Activated naive CD8-positive, alpha-beta T cell treated with anti-CD3 and anti-CD28 coated beads, Interleukin-2, amount 50 U/mL, for 24 hours (primary cell): Measurements from ENCODE around the gene IL25.

Experiments
- ATAC-seq: fragments of 150-1000 bp; cut with Tn5 transposase; one replicate; pipeline ENCODE4 v1.10.0; 2021
- DNase-seq: peaks from one replicate; pipeline ENCODE4 v3.0.0; 2021
- H3K27ac Mint-ChIP-seq: one replicate; pipeline ENCODE4 v1.8.0; 2021; ENCODE audit warnings: mild to moderate bottlenecking, mixed read lengths
- H3K27me3 Mint-ChIP-seq: one replicate; pipeline ENCODE4 v1.8.0; 2021; ENCODE audit warnings: mixed read lengths
- H3K36me3 Mint-ChIP-seq: one replicate; pipeline ENCODE4 v1.8.0; 2021; ENCODE audit warnings: low read depth, mixed read lengths
- H3K4me1 Mint-ChIP-seq: one replicate; pipeline ENCODE4 v1.8.0; 2021; ENCODE audit warnings: mixed read lengths
- H3K4me3 Mint-ChIP-seq: one replicate; pipeline ENCODE4 v1.8.0; 2021; ENCODE audit warnings: mild to moderate bottlenecking, moderate library complexity, mixed read lengths
- H3K9me3 Mint-ChIP-seq: one replicate; pipeline ENCODE4 v1.8.0; 2021; ENCODE audit warnings: mixed read lengths

IL25 gene

DNA sequence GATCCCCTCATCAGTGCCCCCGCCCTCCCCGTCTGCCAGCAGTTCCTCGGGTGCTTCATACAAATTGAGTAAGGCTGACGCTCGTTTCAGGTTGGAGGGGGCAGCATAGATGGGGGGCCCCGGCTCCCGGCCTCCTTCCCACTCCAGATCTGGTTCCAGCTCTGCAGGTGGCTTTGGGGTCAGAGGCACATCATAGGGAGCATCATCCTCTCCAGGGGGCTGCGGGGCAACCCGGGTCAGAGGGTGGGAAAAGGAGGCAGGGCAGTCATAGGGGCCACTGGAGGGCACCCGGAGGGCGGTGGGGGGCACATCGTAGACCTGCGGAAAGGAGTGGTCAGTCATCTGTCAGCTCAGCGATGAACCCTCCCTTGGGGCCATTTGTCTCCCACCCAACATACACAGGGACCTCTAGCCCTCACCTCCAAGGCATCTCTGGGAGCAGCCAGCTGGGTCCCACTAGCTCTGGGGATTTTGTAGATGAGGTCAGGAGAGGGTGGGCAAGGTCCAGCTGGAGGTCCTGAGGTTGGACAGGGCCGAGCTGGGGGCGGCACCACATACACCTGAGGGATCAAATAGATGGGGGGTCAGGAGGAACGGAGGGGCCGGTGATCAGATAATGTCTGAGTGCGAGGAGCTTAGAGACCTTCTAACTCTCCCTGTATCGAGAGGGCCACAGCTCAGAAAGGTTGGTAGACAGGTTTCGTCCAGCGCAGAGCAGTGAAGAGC is 12.7 kb upstream of the IL25 start:
- Mint-ChIP-seq H3K9me3 (no peaks in the 10 kb centered on the region), H3K27me3 (peaks cover 12% of the 10 kb centered on the region), H3K36me3 (no peaks in the 10 kb centered on the region), H3K27ac (no peak overlapping the region), H3K4me3 (no peak overlapping the region), H3K4me1 (peaks cover under 1% of the 10 kb centered on the region)
- ATAC-seq (no peak), DNase-seq (no peak)

DNA sequence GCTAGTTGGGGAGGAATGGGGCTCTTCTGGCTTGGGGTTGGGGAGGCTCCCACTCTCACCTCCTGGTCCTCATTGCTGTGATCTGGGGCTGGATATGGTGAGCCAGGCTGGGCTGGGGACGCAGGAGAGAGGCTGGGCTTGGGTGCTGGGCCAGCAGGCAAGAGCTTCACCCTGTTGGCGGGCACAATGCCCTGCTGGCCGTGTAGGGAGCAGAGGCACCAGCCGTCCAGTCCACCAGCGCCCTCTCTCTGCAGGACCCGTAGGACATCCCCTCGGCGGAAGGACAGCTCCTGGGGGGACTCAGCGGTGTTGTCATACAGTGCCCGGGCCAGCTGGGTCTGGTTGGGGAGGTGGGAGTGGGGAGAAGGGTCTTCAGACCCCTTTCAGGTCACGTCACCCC is 12.1 kb upstream of the IL25 start:
- ATAC-seq (no peak), DNase-seq (no peak)
- H3K4me1 Mint-ChIP-seq: peaks cover 2% of the 10 kb centered on the region
- H3K27ac Mint-ChIP-seq: no peak overlapping the region
- peaks cover 13% of the 10 kb centered on the region for H3K27me3 Mint-ChIP-seq
- no peaks in the 10 kb centered on the region for H3K9me3 Mint-ChIP-seq
- H3K4me3 Mint-ChIP-seq: no peak overlapping the region
- H3K36me3 Mint-ChIP-seq: no peaks in the 10 kb centered on the region

DNA sequence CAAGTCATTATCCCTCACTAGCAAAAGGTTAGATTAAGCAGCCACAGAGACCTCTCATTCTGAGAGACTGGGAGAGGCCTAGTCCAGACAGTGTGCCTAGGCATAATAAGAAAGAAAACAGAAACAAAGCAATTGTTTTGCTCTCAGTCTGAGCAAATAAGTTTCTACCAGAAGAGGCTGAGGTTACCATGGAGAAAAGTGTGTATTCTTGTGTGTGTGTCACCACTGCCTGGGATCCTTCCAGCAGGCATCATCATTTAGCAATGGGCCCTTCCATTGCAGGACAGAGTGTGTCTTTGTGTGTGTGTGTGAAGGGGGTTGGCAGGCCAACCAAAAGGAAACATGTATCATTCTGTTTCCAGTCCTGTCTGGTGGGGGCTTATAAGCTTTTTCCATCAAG is 11.3 kb upstream of the IL25 start:
- no peak overlapping the region for H3K27ac Mint-ChIP-seq
- peaks cover 13% of the 10 kb centered on the region for H3K27me3 Mint-ChIP-seq
- ATAC-seq (peak; percentile 47), DNase-seq (no peak)
- no peaks in the 10 kb centered on the region for H3K36me3 Mint-ChIP-seq
- no peaks in the 10 kb centered on the region for H3K9me3 Mint-ChIP-seq
- peaks cover 2% of the 10 kb centered on the region for H3K4me1 Mint-ChIP-seq
- no peak overlapping the region for H3K4me3 Mint-ChIP-seq

DNA sequence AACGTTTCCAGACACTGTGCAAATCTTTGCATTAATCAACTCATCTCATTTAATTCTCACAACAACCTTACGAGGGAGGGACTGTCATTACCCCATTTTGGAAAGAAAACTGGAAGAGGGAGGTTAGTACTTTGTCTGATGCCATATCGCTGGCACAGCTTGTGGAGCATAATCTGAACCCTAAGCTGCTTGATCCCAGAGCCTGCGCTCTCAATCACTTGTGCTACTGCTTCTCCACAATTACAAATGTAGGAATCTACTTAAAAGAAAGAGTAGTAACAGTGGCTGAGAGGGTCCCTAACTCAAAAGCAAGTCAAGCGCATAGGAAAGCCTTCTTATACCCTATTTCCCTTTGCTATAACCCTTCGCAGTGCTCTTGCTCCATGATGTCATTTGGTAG is 10.8 kb upstream of the IL25 start:
- Mint-ChIP-seq H3K27me3 (peaks cover 17% of the 10 kb centered on the region), H3K36me3 (no peaks in the 10 kb centered on the region)
- no peak for ATAC-seq

DNA sequence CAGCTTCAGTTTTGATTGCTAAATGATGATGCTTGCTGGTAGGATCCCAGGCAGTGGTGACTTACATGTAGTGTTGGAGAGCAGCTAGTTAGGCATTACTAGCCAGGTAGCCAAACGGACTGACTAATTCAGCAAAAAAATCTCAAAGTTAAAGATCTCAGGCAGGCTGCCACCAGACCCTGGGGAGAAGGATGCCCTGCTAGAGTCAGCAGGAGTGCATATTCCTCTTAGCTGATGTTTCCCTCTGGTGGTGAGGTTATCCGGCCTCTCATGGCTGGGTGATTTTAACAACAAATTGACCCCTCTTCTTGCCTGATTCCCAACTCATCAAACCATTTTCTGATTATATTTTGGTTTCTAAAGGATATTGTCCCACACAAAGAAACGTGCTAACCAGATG is 10.4 kb upstream of the IL25 start:
- no peak for DNase-seq

More for the DNA sequence above, 10.8 kb upstream of the IL25 start:
- no peaks in the 10 kb centered on the region for H3K9me3 Mint-ChIP-seq
- H3K27ac Mint-ChIP-seq: no peak overlapping the region
- no peak overlapping the region for H3K4me3 Mint-ChIP-seq
- H3K4me1 Mint-ChIP-seq: peaks cover 2% of the 10 kb centered on the region
- DNase-seq: no peak

DNA sequence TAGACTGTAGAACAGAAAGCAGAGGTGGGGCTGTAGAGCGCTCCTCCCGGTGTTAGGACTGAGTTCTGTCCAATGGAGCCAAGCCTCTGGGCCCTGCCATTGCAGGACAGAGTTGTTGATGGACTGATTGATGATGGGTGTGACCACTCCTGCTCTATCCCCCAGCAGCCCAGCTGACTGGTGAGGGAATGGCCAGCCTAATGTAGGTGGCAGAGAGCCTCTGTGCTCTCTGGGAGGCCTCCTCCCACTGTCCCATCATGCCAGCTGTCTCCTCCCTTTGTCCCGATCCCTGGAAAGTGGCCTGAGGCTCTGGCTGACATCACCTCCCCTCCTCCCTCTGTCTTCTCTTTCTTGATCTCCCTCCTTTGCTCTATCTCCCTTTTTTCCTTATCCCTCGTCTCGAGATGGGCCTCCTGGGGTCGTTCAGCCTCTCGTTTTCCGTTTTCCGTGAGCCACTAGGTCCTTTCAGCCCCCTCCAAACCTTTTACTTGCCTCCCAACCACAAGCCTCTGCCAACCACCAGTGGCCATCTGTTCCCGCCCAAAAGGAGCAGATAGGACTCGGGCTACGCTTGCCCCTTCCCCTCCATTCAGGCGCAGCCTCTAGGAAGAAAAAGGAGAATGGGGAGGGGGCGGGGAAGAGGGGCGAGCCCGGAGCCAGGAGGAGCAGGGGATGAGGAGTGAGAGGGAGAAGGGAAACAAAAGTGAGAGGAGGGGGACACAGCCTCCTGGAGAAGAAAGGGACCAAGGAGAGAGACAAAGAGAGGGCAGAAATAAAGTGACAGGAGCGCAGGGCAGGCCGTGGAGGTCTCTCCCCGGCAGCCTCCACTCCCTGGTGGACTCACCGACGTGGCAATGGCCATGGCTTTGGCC is 8.2 kb upstream of the IL25 start:
- Mint-ChIP-seq H3K4me3 (no peak overlapping the region), H3K27ac (no peak overlapping the region), H3K9me3 (no peaks in the 10 kb centered on the region), H3K4me1 (peaks cover 2% of the 10 kb centered on the region), H3K27me3 (peaks cover 28% of the 10 kb centered on the region), H3K36me3 (no peaks in the 10 kb centered on the region)
- no peak for DNase-seq
- no peak for ATAC-seq

More for the DNA sequence above, 10.4 kb upstream of the IL25 start:
- Mint-ChIP-seq H3K4me3 (no peak overlapping the region), H3K4me1 (peaks cover 2% of the 10 kb centered on the region), H3K27me3 (peaks cover 22% of the 10 kb centered on the region), H3K9me3 (no peaks in the 10 kb centered on the region), H3K27ac (no peak overlapping the region), H3K36me3 (no peaks in the 10 kb centered on the region)
- ATAC-seq: no peak

DNA sequence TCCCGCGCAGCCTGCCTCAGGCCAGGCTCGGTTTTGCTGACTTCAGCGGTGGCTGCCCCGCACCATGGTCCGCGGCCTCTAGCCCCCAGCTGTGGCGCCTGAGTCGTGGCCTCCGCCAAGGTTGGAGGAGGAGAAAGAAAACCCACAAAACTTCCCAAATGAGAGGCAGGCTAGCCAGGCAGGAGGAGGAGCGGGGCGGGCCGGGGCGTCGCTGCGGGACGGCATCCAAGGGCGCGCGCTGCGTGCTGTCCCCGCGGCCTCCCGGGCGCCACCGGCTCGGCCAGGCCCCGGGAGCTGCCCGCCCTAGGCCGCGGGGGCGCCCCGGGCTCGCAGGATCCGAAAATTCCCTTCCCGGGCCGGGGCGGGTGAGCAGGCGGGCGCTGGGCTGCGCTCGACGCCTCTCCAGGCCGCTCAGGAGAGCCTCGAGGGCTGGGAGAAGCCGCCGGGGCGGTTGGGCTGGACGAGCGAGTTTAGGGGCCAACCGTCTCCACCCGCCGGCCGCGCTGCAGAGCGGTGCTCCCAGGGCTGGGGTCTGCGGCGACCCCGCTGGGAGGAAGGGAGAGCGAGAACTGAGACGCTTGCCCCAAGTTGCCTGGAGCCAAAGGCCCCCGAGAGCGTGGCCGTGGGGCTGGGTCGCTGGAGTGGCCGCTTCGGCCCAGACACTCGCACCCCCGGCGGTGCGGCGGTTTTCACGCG is 7.4 kb upstream of the IL25 start, which contains the start of gene EFS:
EFS (minus strand) TSS at position 137 of the 696 bp plus-strand sequence. CDS start 147 bp downstream, outside the sequence.
- ATAC-seq: no peak
- no peaks in the 10 kb centered on the region for H3K36me3 Mint-ChIP-seq

DNA sequence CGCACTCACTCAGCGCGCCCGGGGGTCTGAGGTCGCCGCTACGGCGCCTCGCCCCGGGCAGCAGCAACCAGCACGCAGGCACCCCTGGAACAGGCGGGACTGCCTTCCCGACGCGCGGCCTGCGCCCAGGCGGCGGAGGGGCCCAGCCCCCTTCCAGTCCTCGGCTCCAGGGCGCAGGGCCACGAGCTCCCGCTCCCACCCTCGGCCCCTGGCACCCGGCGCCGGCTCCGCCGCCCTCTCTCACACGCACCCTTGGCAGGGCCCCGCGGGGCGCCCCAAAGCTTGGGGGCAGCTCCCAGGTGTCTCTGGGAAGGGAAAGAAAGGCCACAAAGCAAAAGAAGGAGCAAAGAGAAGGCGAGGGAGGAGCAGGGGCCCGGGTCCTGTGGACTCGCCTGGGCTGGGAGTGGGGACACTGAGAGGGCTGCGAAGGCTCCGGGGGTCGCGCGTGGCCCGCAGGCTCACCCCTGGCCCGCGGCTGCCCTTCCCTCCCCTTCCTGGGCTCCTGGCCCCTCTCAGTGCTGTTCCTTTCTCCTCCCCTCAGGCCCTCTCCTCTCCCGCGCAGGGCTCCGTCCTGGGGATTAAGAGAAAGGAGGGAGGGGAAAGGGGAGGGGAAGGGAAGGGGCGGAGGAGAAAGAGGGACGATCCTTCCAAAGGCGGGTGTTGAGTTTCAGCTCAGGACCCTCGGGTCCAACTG is 6.7 kb upstream of the IL25 start:
- no peak for DNase-seq
- Mint-ChIP-seq H3K4me3 (no peak overlapping the region), H3K36me3 (no peaks in the 10 kb centered on the region), H3K27ac (no peak overlapping the region), H3K27me3 (peaks cover 28% of the 10 kb centered on the region), H3K9me3 (no peaks in the 10 kb centered on the region), H3K4me1 (peaks cover 2% of the 10 kb centered on the region)
- ATAC-seq: no peak

More for the DNA sequence above, 7.4 kb upstream of the IL25 start, which contains the start of gene EFS:
- Mint-ChIP-seq H3K4me1 (peaks cover 2% of the 10 kb centered on the region), H3K9me3 (no peaks in the 10 kb centered on the region), H3K27ac (no peak within 1 kb of the TSS), H3K4me3 (no peak within 1 kb of the TSS), H3K27me3 (peaks cover 28% of the 10 kb centered on the region)
- no peak for DNase-seq

DNA sequence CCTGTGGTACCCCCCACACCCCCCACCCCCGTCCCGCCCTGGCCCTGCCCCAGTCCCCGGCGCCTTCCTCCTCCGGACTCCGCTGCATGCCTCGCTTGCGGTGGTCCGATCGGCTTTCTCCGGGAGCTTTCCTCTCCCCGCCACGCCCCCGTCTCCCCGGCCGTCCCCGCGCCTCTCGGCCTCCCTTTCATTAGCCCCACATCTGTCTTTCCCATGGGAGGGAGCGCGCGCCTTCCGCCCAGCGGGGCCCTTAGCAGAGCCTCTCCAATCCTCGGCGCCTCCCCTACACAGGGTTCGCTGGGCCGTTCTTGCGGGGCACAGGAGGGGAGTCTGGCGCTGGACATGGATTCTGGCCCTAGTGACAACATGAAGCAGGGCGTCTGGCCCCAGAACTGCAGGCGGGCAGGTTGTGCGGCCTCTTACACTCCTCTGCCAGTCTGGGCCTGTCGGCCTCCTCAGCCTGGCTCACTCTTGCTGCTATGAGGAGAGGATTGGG is 6.1 kb upstream of the IL25 start:
- no peaks in the 10 kb centered on the region for H3K36me3 Mint-ChIP-seq
- no peak overlapping the region for H3K4me3 Mint-ChIP-seq
- ATAC-seq (no peak), DNase-seq (no peak)
- no peak overlapping the region for H3K27ac Mint-ChIP-seq
- peaks cover 2% of the 10 kb centered on the region for H3K4me1 Mint-ChIP-seq
- H3K9me3 Mint-ChIP-seq: no peaks in the 10 kb centered on the region
- peaks cover 28% of the 10 kb centered on the region for H3K27me3 Mint-ChIP-seq

DNA sequence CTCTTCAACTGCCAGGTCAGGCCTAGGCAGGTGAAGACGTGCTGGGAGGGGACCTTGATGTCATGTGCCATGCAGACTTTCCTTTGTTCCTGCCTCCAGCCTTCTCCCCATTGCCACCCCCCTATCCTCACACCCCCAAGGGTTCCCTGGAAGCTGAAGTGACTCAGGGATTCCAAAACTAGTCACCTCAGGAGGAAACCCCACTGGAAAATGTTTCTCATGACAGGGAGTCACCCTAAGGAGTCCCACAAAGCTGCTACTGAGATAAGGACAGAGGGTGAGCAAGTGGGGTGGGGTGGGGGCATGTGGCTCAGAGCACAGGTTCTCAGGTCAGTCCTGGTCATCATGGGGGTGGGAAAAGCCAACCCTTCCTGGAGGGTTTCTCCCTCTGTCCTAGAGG is 2.4 kb upstream of the IL25 start:
- no peak for DNase-seq
- H3K27ac Mint-ChIP-seq: no peak overlapping the region
- peaks cover 15% of the 10 kb centered on the region for H3K27me3 Mint-ChIP-seq
- H3K36me3 Mint-ChIP-seq: no peaks in the 10 kb centered on the region
- ATAC-seq: peak; percentile 34
- H3K4me3 Mint-ChIP-seq: no peak overlapping the region
- no peaks in the 10 kb centered on the region for H3K9me3 Mint-ChIP-seq
- H3K4me1 Mint-ChIP-seq: no peaks in the 10 kb centered on the region

DNA sequence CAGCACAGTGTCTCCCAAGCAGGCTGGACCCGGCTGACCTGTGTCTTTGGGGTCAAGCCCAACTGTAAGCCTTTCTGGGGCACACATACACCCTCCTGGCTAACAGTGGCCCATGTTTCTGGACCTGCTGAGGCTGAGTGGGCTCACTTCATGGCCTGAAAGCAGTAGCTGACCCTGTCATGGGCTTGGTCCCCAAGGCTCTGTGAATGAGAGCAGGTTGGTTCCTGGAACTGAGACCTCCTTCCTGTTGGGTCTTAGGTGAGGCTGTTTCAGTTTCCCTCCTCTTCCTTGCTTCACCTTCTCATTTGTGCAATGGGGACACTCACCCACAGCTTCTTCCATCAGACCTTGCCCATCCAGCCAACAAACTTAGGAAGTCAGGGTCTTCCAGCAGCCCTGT is 744 bp upstream of the IL25 start:
- DNase-seq (no peak), ATAC-seq (no peak)
- no peak overlapping the region for H3K27ac Mint-ChIP-seq
- no peak overlapping the region for H3K4me3 Mint-ChIP-seq
- H3K9me3 Mint-ChIP-seq: no peaks in the 10 kb centered on the region
- no peaks in the 10 kb centered on the region for H3K4me1 Mint-ChIP-seq
- H3K36me3 Mint-ChIP-seq: no peaks in the 10 kb centered on the region
- peaks cover 10% of the 10 kb centered on the region for H3K27me3 Mint-ChIP-seq

DNA sequence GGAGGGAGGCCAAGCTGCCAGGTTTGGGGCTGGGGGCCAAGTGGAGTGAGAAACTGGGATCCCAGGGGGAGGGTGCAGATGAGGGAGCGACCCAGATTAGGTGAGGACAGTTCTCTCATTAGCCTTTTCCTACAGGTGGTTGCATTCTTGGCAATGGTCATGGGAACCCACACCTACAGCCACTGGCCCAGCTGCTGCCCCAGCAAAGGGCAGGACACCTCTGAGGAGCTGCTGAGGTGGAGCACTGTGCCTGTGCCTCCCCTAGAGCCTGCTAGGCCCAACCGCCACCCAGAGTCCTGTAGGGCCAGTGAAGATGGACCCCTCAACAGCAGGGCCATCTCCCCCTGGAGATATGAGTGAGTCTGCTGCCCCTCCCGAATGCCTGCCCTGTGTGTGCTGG is 432 bp downstream of the IL25 start:
- H3K4me1 Mint-ChIP-seq: no peaks in the 10 kb centered on the region
- no peaks in the 10 kb centered on the region for H3K36me3 Mint-ChIP-seq
- DNase-seq (no peak), ATAC-seq (no peak)
- no peaks in the 10 kb centered on the region for H3K9me3 Mint-ChIP-seq
- H3K27me3 Mint-ChIP-seq: peaks cover 2% of the 10 kb centered on the region
- H3K27ac Mint-ChIP-seq: no peak overlapping the region
- no peak overlapping the region for H3K4me3 Mint-ChIP-seq

DNA sequence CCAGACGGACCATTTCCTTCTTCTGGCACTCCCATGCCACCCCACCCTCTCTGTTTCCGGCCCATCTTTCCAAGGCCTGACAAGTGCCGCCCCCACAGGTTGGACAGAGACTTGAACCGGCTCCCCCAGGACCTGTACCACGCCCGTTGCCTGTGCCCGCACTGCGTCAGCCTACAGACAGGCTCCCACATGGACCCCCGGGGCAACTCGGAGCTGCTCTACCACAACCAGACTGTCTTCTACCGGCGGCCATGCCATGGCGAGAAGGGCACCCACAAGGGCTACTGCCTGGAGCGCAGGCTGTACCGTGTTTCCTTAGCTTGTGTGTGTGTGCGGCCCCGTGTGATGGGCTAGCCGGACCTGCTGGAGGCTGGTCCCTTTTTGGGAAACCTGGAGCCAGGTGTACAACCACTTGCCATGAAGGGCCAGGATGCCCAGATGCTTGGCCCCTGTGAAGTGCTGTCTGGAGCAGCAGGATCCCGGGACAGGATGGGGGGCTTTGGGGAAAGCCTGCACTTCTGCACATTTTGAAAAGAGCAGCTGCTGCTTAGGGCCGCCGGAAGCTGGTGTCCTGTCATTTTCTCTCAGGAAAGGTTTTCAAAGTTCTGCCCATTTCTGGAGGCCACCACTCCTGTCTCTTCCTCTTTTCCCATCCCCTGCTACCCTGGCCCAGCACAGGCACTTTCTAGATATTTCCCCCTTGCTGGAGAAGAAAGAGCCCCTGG is 3.1 kb downstream of the IL25 start:
- Mint-ChIP-seq H3K36me3 (no peaks in the 10 kb centered on the region), H3K27me3 (no peaks in the 10 kb centered on the region), H3K27ac (no peak overlapping the region), H3K4me1 (no peaks in the 10 kb centered on the region), H3K4me3 (no peak overlapping the region), H3K9me3 (no peaks in the 10 kb centered on the region)
- DNase-seq (no peak), ATAC-seq (no peak)
